GM23338 (cell line): Measurements from ENCODE around the gene GPR18. TPM values are rescaled to one million over a fixed set of nuclear protein-coding genes. Genes with fewer than 3 reads are reported as not detected.

Experiments used
- ATAC-seq: fragments of 200-7000 bp; cut with Tn5 transposase; 3 replicates; pipeline ENCODE4 v1.9.1; 2020
- DNase-seq: peaks from one replicate; pipeline ENCODE4 v3.0.0-alpha.2; 2015; ENCODE audit warnings: low spot score
- H2AFZ ChIP-seq: fragments of 200-600 bp; sonication (generic); 2 replicates; pipeline ENCODE4 v1.8.0; 2016; ENCODE audit warnings: antibody characterized with exemption, mild to moderate bottlenecking, moderate library complexity
- H3F3A ChIP-seq: fragments of 200-600 bp; sonication (generic); replicated peaks from 2 replicates; pipeline ENCODE4 v1.8.0; 2017; ENCODE audit warnings: antibody characterized with exemption, mixed run types, low read depth
- H3K27ac ChIP-seq: fragments of 200-600 bp; sonication (generic); 2 replicates; pipeline ENCODE4 v1.6.1; 2016; ENCODE audit warnings: low read depth
- H3K27me3 ChIP-seq: fragments of 200-600 bp; sonication (generic); 2 replicates; pipeline ENCODE4 v1.8.0; 2016; ENCODE audit warnings: mild to moderate bottlenecking, mixed run types, moderate library complexity; ENCODE audit not compliant: insufficient read depth
- H3K36me3 ChIP-seq: fragments of 200-600 bp; sonication (generic); 2 replicates; pipeline ENCODE4 v1.8.0; 2016; ENCODE audit warnings: mild to moderate bottlenecking; ENCODE audit not compliant: insufficient read depth
- H3K4me1 ChIP-seq: fragments of 200-600 bp; sonication (generic); 2 replicates; pipeline ENCODE4 v1.8.0; 2016; ENCODE audit warnings: mild to moderate bottlenecking, moderate library complexity; ENCODE audit not compliant: insufficient read depth
- H3K4me2 ChIP-seq: fragments of 200-600 bp; sonication (generic); 2 replicates; pipeline ENCODE4 v1.7.1; 2017; ENCODE audit warnings: mixed run types
- H3K4me3 ChIP-seq: fragments of 200-600 bp; sonication (generic); 2 replicates; pipeline ENCODE4 v1.6.1; 2016; ENCODE audit warnings: mixed run types
- H3K79me2 ChIP-seq: fragments of 200-600 bp; sonication (generic); replicated peaks from 2 replicates; pipeline ENCODE4 v1.8.0; 2017; ENCODE audit warnings: mild to moderate bottlenecking; ENCODE audit not compliant: insufficient read depth
- H3K9me2 ChIP-seq: fragments of 200-600 bp; sonication (generic); 2 replicates; pipeline ENCODE4 v1.8.0; 2017; ENCODE audit not compliant: insufficient read depth
- H4K20me1 ChIP-seq: fragments of 200-600 bp; sonication (generic); replicated peaks from 2 replicates; pipeline ENCODE4 v1.8.0; 2017; ENCODE audit warnings: mild to moderate bottlenecking; ENCODE audit not compliant: insufficient read depth
- H3K27ac Mint-ChIP-seq: 2 replicates; pipeline ENCODE4 v1.8.0; 2020; ENCODE audit warnings: inconsistent platforms, mild to moderate bottlenecking, moderate library complexity, mixed read lengths
- H3K27me3 Mint-ChIP-seq: 3 replicates; pipeline ENCODE4 v1.8.0; 2022; ENCODE audit warnings: low read depth, mild to moderate bottlenecking, moderate library complexity, mixed read lengths, inconsistent platforms; ENCODE audit not compliant: insufficient read depth, poor library complexity
- H3K36me3 Mint-ChIP-seq: 3 replicates; pipeline ENCODE4 v1.8.0; 2021; ENCODE audit warnings: low read depth, mild to moderate bottlenecking, inconsistent platforms, moderate library complexity, mixed read lengths
- H3K4me1 Mint-ChIP-seq: 3 replicates; pipeline ENCODE4 v1.8.0; 2020; ENCODE audit warnings: mild to moderate bottlenecking, inconsistent platforms, mixed read lengths
- H3K4me3 Mint-ChIP-seq: 3 replicates; pipeline ENCODE4 v1.8.0; 2021; ENCODE audit warnings: moderate library complexity, mild to moderate bottlenecking, inconsistent platforms, mixed read lengths
- H3K9me3 Mint-ChIP-seq: 3 replicates; pipeline ENCODE4 v1.8.0; 2020; ENCODE audit warnings: moderate library complexity, mild to moderate bottlenecking, inconsistent platforms, mixed read lengths
- CREB1 ChIP-seq: fragments of 250-450 bp; sonication (Bioruptor Pico); IDR thresholded peaks from 2 replicates; pipeline ENCODE4 v1.5.0; 2020; ENCODE audit warnings: low read depth, mild to moderate bottlenecking, moderate library complexity
- CTCF ChIP-seq, 2 experiments: fragments of 200-600 bp in 1 of 2; sonication (generic) in 1 of 2; conservative IDR thresholded peaks; 2 replicates each; pipeline versions ENCODE4 v1.5.1 to v1.6.1; 2016 to 2017; ENCODE audit warnings: antibody characterized with exemption in 2 of 2, low read depth in 2 of 2, mild to moderate bottlenecking in 2 of 2, moderate library complexity in 1 of 2
- EZH2 ChIP-seq: fragments of 200-600 bp; sonication (generic); IDR thresholded peaks from one replicate; pipeline ENCODE4 v1.8.0; 2017; ENCODE audit warnings: antibody characterized with exemption, mild to moderate bottlenecking, low read depth; ENCODE audit not compliant: unreplicated experiment
- EZH2phosphoT487 ChIP-seq: fragments of 200-600 bp; sonication (generic); IDR thresholded peaks from one replicate; pipeline ENCODE4 v1.8.1; 2018; ENCODE audit warnings: antibody characterized with exemption; ENCODE audit not compliant: unreplicated experiment
- JUNB ChIP-seq: IDR thresholded peaks from one replicate; pipeline ENCODE4 v1.6.1; 2016; ENCODE audit warnings: antibody characterized with exemption; ENCODE audit not compliant: unreplicated experiment
- NANOG ChIP-seq: IDR thresholded peaks from 2 replicates; pipeline ENCODE4 v1.6.1; 2016; ENCODE audit warnings: antibody characterized with exemption, borderline replicate concordance
- POLR2AphosphoS5 ChIP-seq: IDR thresholded peaks from 2 replicates; pipeline ENCODE4 v1.6.1; 2016; ENCODE audit warnings: antibody characterized with exemption, low read depth
- REST ChIP-seq: IDR thresholded peaks from one replicate; pipeline ENCODE4 v1.6.1; 2018; ENCODE audit warnings: antibody characterized with exemption; ENCODE audit not compliant: unreplicated experiment
- STAT1 ChIP-seq: IDR thresholded peaks from one replicate; pipeline ENCODE4 v1.6.1; 2016; ENCODE audit warnings: antibody characterized with exemption; ENCODE audit not compliant: unreplicated experiment
- ZNF114 ChIP-seq: fragments of 250-450 bp; sonication (Bioruptor Pico); IDR thresholded peaks from 2 replicates; pipeline ENCODE4 v1.5.0; 2020; ENCODE audit warnings: mild to moderate bottlenecking, moderate library complexity
- ZNF331 ChIP-seq: fragments of 250-450 bp; sonication (Bioruptor Pico); IDR thresholded peaks from 2 replicates; pipeline ENCODE4 v1.5.0; 2020; ENCODE audit warnings: low read depth, mild to moderate bottlenecking, moderate library complexity
- polyA plus RNA-seq: library from polyadenylated mRNA; unstranded; fragments of >200 nt; fragmentation: Nextera tagmentation; extraction: Ambion mirVana; gene quantifications from 2 replicates; pipeline ENCODE4 v1.2.1, GENCODE V29; 2016
- total RNA-seq: library from RNA; depleted of rRNA; stranded (reverse); fragments of >200 nt; shearing (Covaris generic); gene quantifications from 2 replicates; pipeline ENCODE4 v1.2.3, GENCODE V29; 2014
- TF ChIP-seq, protein P1 (sequence below): fragments of 250-450 bp; sonication (Bioruptor Pico); IDR thresholded peaks from 2 replicates; pipeline ENCODE4 v1.5.0; 2020; ENCODE audit warnings: mild to moderate bottlenecking, moderate library complexity

The GPR18 gene
- total and polyA plus RNA-seq, 2 experiments from 2014 or later: 2.6 TPM; not detected in 1

- TF ChIP-seq, protein P1, sequence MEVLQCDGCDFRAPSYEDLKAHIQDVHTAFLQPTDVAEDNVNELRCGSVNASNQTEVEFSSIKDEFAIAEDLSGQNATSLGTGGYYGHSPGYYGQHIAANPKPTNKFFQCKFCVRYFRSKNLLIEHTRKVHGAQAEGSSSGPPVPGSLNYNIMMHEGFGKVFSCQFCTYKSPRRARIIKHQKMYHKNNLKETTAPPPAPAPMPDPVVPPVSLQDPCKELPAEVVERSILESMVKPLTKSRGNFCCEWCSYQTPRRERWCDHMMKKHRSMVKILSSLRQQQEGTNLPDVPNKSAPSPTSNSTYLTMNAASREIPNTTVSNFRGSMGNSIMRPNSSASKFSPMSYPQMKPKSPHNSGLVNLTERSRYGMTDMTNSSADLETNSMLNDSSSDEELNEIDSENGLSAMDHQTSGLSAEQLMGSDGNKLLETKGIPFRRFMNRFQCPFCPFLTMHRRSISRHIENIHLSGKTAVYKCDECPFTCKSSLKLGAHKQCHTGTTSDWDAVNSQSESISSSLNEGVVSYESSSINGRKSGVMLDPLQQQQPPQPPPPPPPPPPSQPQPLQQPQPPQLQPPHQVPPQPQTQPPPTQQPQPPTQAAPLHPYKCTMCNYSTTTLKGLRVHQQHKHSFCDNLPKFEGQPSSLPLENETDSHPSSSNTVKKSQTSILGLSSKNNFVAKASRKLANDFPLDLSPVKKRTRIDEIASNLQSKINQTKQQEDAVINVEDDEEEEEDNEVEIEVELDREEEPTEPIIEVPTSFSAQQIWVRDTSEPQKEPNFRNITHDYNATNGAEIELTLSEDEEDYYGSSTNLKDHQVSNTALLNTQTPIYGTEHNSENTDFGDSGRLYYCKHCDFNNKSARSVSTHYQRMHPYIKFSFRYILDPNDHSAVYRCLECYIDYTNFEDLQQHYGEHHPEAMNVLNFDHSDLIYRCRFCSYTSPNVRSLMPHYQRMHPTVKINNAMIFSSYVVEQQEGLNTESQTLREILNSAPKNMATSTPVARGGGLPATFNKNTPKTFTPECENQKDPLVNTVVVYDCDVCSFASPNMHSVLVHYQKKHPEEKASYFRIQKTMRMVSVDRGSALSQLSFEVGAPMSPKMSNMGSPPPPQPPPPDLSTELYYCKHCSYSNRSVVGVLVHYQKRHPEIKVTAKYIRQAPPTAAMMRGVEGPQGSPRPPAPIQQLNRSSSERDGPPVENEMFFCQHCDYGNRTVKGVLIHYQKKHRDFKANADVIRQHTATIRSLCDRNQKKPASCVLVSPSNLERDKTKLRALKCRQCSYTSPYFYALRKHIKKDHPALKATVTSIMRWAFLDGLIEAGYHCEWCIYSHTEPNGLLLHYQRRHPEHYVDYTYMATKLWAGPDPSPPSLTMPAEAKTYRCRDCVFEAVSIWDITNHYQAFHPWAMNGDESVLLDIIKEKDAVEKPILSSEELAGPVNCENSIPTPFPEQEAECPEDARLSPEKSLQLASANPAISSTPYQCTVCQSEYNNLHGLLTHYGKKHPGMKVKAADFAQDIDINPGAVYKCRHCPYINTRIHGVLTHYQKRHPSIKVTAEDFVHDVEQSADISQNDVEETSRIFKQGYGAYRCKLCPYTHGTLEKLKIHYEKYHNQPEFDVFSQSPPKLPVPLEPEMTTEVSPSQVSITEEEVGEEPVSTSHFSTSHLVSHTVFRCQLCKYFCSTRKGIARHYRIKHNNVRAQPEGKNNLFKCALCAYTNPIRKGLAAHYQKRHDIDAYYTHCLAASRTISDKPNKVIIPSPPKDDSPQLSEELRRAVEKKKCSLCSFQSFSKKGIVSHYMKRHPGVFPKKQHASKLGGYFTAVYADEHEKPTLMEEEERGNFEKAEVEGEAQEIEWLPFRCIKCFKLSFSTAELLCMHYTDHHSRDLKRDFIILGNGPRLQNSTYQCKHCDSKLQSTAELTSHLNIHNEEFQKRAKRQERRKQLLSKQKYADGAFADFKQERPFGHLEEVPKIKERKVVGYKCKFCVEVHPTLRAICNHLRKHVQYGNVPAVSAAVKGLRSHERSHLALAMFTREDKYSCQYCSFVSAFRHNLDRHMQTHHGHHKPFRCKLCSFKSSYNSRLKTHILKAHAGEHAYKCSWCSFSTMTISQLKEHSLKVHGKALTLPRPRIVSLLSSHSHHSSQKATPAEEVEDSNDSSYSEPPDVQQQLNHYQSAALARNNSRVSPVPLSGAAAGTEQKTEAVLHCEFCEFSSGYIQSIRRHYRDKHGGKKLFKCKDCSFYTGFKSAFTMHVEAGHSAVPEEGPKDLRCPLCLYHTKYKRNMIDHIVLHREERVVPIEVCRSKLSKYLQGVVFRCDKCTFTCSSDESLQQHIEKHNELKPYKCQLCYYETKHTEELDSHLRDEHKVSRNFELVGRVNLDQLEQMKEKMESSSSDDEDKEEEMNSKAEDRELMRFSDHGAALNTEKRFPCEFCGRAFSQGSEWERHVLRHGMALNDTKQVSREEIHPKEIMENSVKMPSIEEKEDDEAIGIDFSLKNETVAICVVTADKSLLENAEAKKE (CRISPR knock-in tag): no peak
- TF ChIP-seq EZH2 (no peak), STAT1 (no peak)
Measured at GRCh38 chr13:99256709-99257108, 1.5 kb downstream of the GPR18 start (continued).

DNA sequence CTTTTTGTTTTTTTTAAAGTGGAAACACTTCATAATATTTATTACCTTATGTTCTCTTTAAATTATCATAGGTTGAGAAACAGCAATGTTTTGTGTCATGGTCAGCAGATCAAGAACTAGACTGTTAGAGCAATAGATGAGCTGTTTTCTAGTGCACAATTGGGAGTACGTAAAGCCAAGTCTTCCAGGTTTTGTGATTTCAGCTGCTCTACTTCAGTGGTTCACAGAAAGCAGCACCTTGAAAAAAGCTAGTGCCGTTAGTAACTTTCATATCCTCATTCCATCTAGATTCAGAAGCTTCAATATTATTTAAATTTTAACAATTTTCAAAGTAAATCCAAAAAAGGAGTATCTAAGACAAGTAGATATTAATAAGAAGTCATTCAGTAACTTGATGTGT, 1.9 kb downstream of the GPR18 start:
- Histone ChIP-seq H3K36me3 (no peaks in the 10 kb centered on the region), H3K4me1 (no peaks in the 10 kb centered on the region; the same call in none of the 2 replicates), H3K79me2 (0 out of 2 replicates have a peak, but pooled peaks cover 12% of the 10 kb centered on the region), H3K27me3 (no peaks in the 10 kb centered on the region), H3K4me2 (no peak overlapping the region), H3K9me2 (no peaks in the 10 kb centered on the region), H3K27ac (no peak overlapping the region), H4K20me1 (no peaks in the 10 kb centered on the region; the same call in 1 of the 2 replicates), H2AFZ (no peak overlapping the region), H3K4me3 (no peak overlapping the region), H3F3A (no peaks in the 10 kb centered on the region)
- ATAC-seq (no peak), DNase-seq (no peak)
- H3K36me3 Mint-ChIP-seq: peaks cover 7% of the 10 kb centered on the region; the same call in 2 of the 3 replicates
- H3K4me1 Mint-ChIP-seq: peaks cover 21% of the 10 kb centered on the region
- H3K27ac Mint-ChIP-seq: no peak overlapping the region
- no peaks in the 10 kb centered on the region for H3K9me3 Mint-ChIP-seq
- no peaks in the 10 kb centered on the region for H3K27me3 Mint-ChIP-seq
- no peak overlapping the region for H3K4me3 Mint-ChIP-seq
- no peak for TF ChIP-seq EZH2
- no peak for TF ChIP-seq POLR2AphosphoS5
- TF ChIP-seq CREB1: no peak
- no peak for TF ChIP-seq NANOG
- no peak for TF ChIP-seq REST
- TF ChIP-seq ZNF331 (CRISPR knock-in tag): no peak
- no peak for TF ChIP-seq JUNB
- TF ChIP-seq CTCF (conservative IDR thresholded peaks at IDR 0.05; ENCODE audit: low read depth in 2 of 2): no peak
- TF ChIP-seq ZNF114 (CRISPR knock-in tag): no peak
- no peak for TF ChIP-seq EZH2phosphoT487
